ENCODE data around the gene TP53INP2.
"Not testable (repeated sequence)": the region's sequence is repeated elsewhere in the genome, so short reads cannot be mapped to it uniquely, and the experiment has no call there.

Gene TP53INP2

DNA sequence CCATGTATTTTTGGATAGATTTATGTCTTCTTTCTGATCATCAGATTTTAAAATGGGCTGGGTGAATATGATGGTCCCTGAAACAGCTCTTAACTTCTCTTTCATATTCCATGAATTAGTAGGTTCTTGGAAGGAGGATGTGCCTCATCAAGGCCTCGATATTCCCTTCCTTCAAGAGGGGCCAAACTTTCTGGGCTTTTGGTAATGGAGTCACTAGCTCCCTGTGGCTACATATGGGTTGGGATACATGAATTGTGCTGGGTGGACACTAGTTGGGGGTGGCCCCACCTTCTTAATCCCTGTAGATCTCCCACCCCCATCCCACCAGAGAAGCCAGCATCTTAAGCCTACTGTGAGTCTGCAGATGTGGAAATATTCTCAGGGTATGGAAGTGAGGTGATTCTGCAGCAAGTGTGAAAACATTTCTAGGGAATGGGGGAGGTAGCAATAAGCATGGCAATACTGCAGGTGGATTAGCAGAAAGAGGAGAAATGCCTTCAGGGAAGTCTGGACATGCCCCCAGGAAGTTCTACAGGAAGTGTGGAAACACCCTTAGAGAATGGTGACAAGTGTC is 2.2 kb downstream of the TP53INP2 start:
- DNase-seq = no peak

DNA sequence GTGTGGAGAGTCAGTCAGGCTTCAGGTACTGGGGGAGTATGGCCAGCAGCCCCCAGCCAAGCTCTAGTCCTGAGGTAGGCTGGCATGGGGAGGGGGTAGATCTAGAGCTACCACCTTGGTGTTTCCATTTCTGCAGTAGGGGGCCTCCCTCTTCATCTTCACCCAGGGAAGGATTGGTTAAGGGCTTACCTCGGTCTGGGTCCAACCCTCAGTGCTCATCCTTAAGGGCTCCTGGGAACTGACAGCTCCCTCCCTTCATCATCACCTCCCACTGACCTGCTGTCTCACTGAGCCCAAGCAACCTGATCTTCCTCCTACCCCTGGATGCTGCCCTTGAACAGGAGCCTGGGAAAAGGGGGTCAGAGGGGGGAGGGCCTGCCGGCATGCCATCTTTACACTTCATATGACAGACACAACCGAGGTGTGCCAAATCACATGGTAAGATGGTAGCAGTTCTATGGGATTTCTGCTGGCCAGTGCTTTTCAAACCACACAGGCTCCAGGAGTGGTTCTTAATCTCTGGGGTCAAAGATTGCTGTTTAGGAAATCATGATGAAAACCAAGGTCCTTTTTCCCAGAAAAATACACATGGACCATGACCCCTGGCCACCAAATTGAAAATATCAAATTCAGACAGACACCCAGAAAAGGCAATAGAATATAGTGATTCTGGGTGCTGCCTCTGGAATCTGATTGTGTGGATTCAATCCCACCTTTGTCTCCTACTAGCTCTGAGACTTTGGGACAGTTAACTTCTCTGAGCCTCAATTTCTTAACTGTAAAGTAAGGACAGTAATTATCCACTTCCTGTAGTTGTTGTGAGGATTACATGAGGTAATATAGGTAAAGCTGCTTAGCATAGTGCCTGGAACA is 3.0 kb downstream of the TP53INP2 start:
- DNase-seq = no peak

- peak; percentile 8 to 53 (median 16) for DNase-seq
Observed at GRCh38 chr20:34708621-34709043, 4.5 kb downstream of the TP53INP2 start.

GRCh38 chr20:34709044-34709830 is 5.1 kb downstream of the TP53INP2 start:
- DNase-seq = peak; percentile 52 to 75 (median 68)

GRCh38 chr20:34709831-34710567 is 5.9 kb downstream of the TP53INP2 start:
- DNase-seq = peak in 2 of 4 experiments; percentile 39 to 56

- no peak for DNase-seq
Observed at GRCh38 chr20:34710568-34710839, 6.4 kb downstream of the TP53INP2 start.

GRCh38 chr20:34710861-34711574 is 6.9 kb downstream of the TP53INP2 start:
- no peak for DNase-seq

GRCh38 chr20:34711813-34712430 is 7.8 kb downstream of the TP53INP2 start:
- DNase-seq = no peak

DNA sequence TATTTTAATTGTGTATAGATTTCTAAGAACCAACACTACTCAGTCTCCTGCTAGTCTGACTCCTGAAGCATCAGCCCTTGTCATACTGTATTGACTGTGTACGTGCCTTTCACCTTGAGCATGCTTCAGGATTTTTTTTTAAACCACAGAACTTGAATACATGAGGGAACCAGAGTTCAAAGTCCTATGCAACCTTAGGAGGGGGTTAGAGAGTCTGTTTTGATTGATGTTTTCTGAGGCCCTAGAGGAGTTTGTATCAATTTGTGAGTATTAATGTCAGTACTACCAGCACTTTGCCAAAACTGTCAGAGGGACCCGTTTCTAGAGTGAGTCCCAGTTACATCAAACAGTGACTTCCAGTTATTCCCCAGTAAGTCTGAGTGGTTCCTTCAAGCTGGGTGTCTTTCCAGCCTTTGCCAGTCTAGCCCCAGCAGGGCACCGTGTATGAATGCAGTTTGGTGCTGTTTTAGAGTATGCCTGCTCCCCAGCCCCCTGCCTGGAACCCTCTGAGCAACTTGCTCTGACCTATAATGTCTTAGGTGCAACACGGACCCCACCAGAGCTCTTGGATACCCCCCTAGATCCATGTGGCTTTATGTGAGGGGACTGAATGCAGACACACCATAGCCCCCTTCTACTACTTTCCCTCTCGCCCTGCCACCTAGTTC is 8.5 kb downstream of the TP53INP2 start:
- no peak for DNase-seq

DNA sequence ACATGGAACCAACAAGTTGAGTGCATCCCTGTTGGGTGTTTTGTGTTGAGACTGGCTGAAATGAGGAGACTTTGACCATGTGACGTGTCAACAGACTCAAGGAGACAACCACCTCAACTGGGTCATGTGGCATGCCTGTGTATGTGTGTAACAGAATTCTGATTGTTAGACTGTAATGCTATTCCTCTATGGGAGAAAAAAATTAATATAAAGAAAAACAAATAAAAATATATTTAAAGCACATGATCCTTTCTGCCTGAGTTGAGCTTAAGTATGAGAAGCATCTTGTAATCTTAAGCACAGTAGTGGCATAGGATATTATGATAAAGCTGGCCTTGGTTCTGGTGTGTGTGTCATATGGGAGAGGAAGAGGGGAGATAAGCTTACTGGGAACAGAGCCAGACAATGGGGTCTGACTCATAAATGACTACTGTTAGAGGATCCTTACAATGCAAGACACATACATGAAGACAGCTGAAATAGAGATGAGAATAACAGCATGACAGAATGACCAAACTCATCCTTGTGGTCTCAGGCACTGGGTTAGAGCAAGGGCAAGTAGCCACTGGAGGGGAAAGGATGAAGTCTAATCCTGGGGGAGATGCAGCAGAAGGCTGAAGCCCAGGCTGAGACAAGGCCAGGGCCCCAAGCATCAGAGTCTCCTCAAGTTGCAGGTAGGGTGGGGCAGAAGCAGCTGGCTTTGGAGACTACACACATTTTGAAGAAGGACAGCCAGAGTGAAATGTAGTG is 9.2 kb downstream of the TP53INP2 start:
- no peak for DNase-seq

GRCh38 chr20:34713944-34714515 is 9.9 kb downstream of the TP53INP2 start:
- DNase-seq = not testable (repeated sequence)

GRCh38 chr20:34715384-34715783 is 11.2 kb downstream of the TP53INP2 start:
- DNase-seq = no peak

- DNase-seq = no peak
Observed at GRCh38 chr20:34716921-34717229, 12.7 kb downstream of the TP53INP2 start.

GRCh38 chr20:34717230-34718095 is 13.3 kb downstream of the TP53INP2 start:
- no peak for DNase-seq

- DNase-seq = not testable (repeated sequence)
Observed at GRCh38 chr20:34719242-34720017, 15.3 kb downstream of the TP53INP2 start.

GRCh38 chr20:34720266-34720665 is 16.1 kb downstream of the TP53INP2 start:
- no peak for DNase-seq

GRCh38 chr20:34722560-34722959 is 18.4 kb downstream of the TP53INP2 start:
- DNase-seq = not testable (repeated sequence)

DNA sequence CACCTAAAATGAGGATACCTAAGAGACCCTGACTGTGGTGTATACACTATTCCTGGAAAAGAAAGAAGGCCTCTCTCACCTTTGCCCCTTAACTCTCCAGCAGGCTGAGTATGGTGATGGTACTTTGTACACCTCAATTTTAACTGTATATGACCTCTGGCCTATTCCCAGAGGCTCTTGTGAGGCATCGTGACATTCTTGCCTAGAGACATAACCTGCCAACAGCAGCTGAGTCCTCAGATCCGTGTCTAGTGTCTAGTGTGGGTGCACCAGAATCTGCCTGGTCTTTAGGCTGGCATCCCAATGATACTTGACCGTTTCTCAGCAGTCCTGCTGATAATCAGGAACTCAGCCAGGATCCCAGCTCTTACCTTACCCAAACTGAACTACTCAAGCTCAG is 20.0 kb downstream of the TP53INP2 start:
- DNase-seq = no peak

DNA sequence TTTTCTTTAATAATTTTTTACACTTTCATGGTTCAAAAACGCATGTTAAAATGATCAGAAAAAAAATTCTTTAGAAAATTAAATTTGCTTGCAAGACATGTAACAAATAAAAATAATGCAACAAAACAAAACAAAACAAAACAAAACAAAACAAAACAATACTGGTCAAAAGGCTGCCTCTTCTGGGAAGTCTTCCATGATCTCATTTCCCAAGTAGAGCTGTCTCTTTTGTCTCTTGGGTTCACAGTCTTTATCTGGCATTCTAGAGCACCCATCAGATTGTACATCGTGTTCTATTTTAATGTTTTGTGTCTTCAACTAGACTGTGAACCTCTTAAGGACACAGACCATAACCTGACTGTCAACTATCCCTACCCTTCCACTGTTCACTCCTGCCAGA is 25.3 kb downstream of the TP53INP2 start:
- no peak for DNase-seq

All from activated naive CD4-positive, alpha-beta T cell (primary cell).